Left lung (tissue), 10 donors: ENCODE measurements around the gene TSHZ2. TPM values are rescaled to one million over a fixed set of nuclear protein-coding genes. Genes with fewer than 3 reads are reported as not detected.

Experiments
- ATAC-seq: fragments of 200-7000 bp; cut with Tn5 transposase; one replicate; pipeline ENCODE4 v1.9.1; 2020; ENCODE audit warnings: moderate library complexity
- DNase-seq, 4 donors: peaks; one replicate each; pipeline ENCODE4 v3.0.0-alpha.2; 2013 to 2020
- H3K27ac ChIP-seq, 2 donors: fragments of 200-600 bp; sonication (generic) in 1 of 2; one replicate each; pipeline versions ENCODE4 v1.5.0 to v1.8.0; 2020 to 2021
- H3K27me3 ChIP-seq, 2 donors: fragments of 200-600 bp; sonication (generic) in 1 of 2; one replicate each; pipeline versions ENCODE4 v1.5.0 to v1.8.0; 2020 to 2021
- H3K36me3 ChIP-seq, 2 donors: fragments of 200-600 bp; sonication (generic) in 1 of 2; one replicate each; pipeline versions ENCODE4 v1.5.0 to v1.8.0; 2020 to 2021
- H3K4me1 ChIP-seq, 2 donors: fragments of 200-600 bp; one replicate each; pipeline ENCODE4 v1.8.0; 2021
- H3K4me3 ChIP-seq, 2 donors: fragments of 200-600 bp; sonication (generic) in 1 of 2; one replicate each; pipeline versions ENCODE4 v1.5.0 to v1.8.0; 2020 to 2021; ENCODE audit warnings: mild to moderate bottlenecking in 1 of 2
- H3K9me3 ChIP-seq, 2 donors: fragments of 200-600 bp; sonication (generic) in 1 of 2; one replicate each; pipeline versions ENCODE4 v1.5.0 to v1.8.0; 2020 to 2021
- CTCF ChIP-seq, 2 donors: fragments of 200-600 bp; sonication (generic) in 1 of 2; IDR thresholded peaks; one replicate each; pipeline versions ENCODE4 v1.5.0 to v1.8.0; 2021; ENCODE audit warnings: antibody characterized with exemption in 2 of 2
- intact Hi-C, 2 donors: fragments of 100-400 bp; cut with DNase I; formaldehyde crosslinking; loops; one replicate each; pipeline versions ENCODE4 v1.11.2 to v1.14.2; 2022
- polyA plus RNA-seq, 6 donors: library from polyadenylated mRNA; unstranded; fragments of 120-200 nt; gene quantifications; one replicate each; pipeline ENCODE4 v1.2.1, GENCODE V29; 2013; ENCODE audit not compliant: insufficient read length in 6 of 6
- total RNA-seq, 2 donors: library from RNA; stranded (reverse); fragmentation: NEBNext Ultra II Directional; extraction: Animal tissue kit (Norgen Biotek cat#: 25700); gene quantifications; one replicate each; pipeline ENCODE4 v1.2.1, GENCODE V29; 2021
- donor health status: DM: no; HTN: yes; CAD: no.
- donor health status: DM: no; HTN: no; CAD: no.

The TSHZ2 gene
- total and polyA plus RNA-seq, 8 donors, result 7.6 to 20.7 (median 13.9) TPM

- Histone ChIP-seq H3K27ac (no peak overlapping the region), H3K36me3 (no peaks in the 10 kb centered on the region), H3K27me3 (peaks cover 0 to 5% of the 10 kb centered on the region in 2 donors), H3K4me3 (no peak overlapping the region), H3K4me1 (no peaks in the 10 kb centered on the region), H3K9me3 (no peaks in the 10 kb centered on the region)
- no peak for TF ChIP-seq CTCF (IDR thresholded peaks at IDR 0.05)
- intact Hi-C loops, result no loop called here
- ATAC-seq, result no peak
- DNase-seq, result no peak
Measured at GRCh38 chr20:53343448-53343847, 371.3 kb downstream of the TSHZ2 start.

- peaks cover 0 to 5% of the 10 kb centered on the region in 2 donors for H3K27me3 ChIP-seq
- H3K9me3 ChIP-seq, result no peaks in the 10 kb centered on the region
- H3K4me1 ChIP-seq, result no peaks in the 10 kb centered on the region
- DNase-seq, result no peak
- no peaks in the 10 kb centered on the region for H3K36me3 ChIP-seq
- TF ChIP-seq CTCF (IDR thresholded peaks at IDR 0.05), result no peak
- H3K27ac ChIP-seq, result no peak overlapping the region
- H3K4me3 ChIP-seq, result no peak overlapping the region
- intact Hi-C loops, result no loop called here
- ATAC-seq, result no peak
Measured at GRCh38 chr20:53344891-53345290, 372.7 kb downstream of the TSHZ2 start.

GRCh38 chr20:53345536-53346334 is 373.6 kb downstream of the TSHZ2 start:
- Histone ChIP-seq H3K27me3 (peaks cover 0 to 5% of the 10 kb centered on the region in 2 donors), H3K27ac (no peak overlapping the region), H3K9me3 (no peaks in the 10 kb centered on the region), H3K36me3 (no peaks in the 10 kb centered on the region), H3K4me3 (no peak overlapping the region), H3K4me1 (no peaks in the 10 kb centered on the region)
- TF ChIP-seq CTCF (IDR thresholded peaks at IDR 0.05), result no peak
- DNase-seq (no peak), ATAC-seq (no peak)
- intact Hi-C loops, result no loop called here

- ATAC-seq (no peak), DNase-seq (no peak)
- TF ChIP-seq CTCF (IDR thresholded peaks at IDR 0.05), result no peak
- Histone ChIP-seq H3K27me3 (peaks cover 0 to 5% of the 10 kb centered on the region in 2 donors), H3K4me1 (no peaks in the 10 kb centered on the region), H3K4me3 (no peak overlapping the region), H3K9me3 (no peaks in the 10 kb centered on the region), H3K27ac (no peak overlapping the region), H3K36me3 (no peaks in the 10 kb centered on the region)
- intact Hi-C loops, result no loop called here
Measured at GRCh38 chr20:53346335-53346648, 374.1 kb downstream of the TSHZ2 start.

- H3K36me3 ChIP-seq, result no peaks in the 10 kb centered on the region
- no peak for ATAC-seq
- no peak for TF ChIP-seq CTCF (IDR thresholded peaks at IDR 0.05)
- H3K4me1 ChIP-seq, result no peaks in the 10 kb centered on the region
- H3K27ac ChIP-seq, result no peak overlapping the region
- H3K27me3 ChIP-seq, result no peaks in the 10 kb centered on the region
- no peaks in the 10 kb centered on the region for H3K9me3 ChIP-seq
- H3K4me3 ChIP-seq, result no peak overlapping the region
- intact Hi-C loops, result no loop called here
- no peak for DNase-seq
Measured at GRCh38 chr20:53349730-53350129, 377.6 kb downstream of the TSHZ2 start.
